HG03066 (cell line): ENCODE results near the gene PITX3.

ENCODE experiments used
- ATAC-seq: cut with Tn5 transposase; IDR thresholded peaks from one replicate; pipeline ENCODE4 v1.9.1; 2021; ENCODE audit warnings: low read depth; ENCODE audit not compliant: unreplicated experiment

The PITX3 gene

DNA sequence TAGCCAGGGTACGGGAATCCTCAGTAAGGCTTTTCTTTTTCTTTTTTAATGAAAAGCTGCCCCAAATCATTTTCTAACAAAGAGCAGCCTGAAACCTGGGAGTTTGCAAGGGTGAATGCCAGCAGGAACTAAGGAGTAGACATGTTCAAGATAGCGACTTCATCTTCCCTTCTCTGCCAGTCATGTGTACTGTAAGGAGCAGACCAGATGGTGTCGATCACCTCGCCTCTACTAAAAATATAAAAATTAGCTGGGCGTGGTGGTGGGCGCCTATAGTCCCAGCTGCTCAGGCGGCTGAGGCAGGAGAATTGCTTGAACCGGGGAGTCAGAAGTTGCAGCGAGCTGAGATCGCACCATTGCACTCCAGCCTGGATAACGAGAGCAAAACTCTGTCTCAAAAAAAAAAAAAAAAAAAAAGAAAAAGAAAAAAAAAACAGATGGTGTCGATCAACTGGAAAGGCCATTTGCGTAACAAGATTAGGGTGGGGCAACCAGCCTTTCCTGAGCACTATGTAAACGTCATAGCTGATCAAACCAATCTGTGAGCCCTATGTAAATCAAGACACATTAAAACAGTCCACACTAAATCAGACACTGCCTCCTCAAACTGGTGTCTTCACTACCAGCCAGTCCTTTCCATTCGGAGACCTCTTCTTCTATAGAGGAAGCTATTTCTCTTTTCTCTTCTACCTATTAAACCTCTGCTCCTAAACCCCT, 55.3 kb downstream of the PITX3 start:
- ATAC-seq = no peak

- ATAC-seq = no peak
Measured at GRCh38 chr10:102185272-102185671, 56.0 kb downstream of the PITX3 start.

DNA sequence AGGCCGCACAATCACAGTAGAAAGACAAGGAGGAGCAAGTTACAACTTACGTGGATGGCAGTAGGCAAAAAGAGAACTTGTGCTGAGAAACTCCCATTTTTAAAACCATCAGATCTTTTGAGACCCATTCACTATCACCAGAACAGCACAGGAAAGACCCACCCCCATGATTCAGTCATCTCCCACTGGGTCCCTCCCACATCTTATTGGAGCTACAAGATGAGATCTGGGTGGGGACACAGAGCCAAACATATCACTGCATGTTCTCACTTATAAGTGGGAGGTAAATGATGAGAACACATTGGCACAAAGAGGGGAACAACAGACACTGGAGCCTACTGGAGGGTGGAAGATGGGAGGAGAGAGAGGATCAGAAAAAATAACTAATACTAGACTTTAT, 56.7 kb downstream of the PITX3 start:
- ATAC-seq = no peak
